ENCODE results near the gene UPF3B. TPM values are rescaled to one million over a fixed set of nuclear protein-coding genes. Genes with fewer than 3 reads are reported as not detected.

The UPF3B gene
- total and polyA plus RNA-seq, 9 of the 15 experiments (the other 6 are each of a cell fraction or from before 2014, with no cell fraction given): 17.6 to 57.0 (median 32.3) TPM

GRCh38 chrX:119871599-119872395, 19.0 kb upstream of the UPF3B start, which contains the start of the genes NDUFA1 and RNF113A (continued):
- TF ChIP-seq ZNF197 (CRISPR knock-in tag; IDR thresholded peaks at IDR 0.05; ENCODE audit: low read depth) (no peak), HOXB6 (CRISPR knock-in tag; IDR thresholded peaks at IDR 0.05; ENCODE audit: borderline replicate concordance) (no peak), NCOA6 (IDR thresholded peaks at IDR 0.05) (no peak), NR0B1 (IDR thresholded peaks at IDR 0.05; ENCODE audit: partially characterized antibody) (no peak), ELF4 (CRISPR knock-in tag; IDR thresholded peaks at IDR 0.05) (no peak), PHB (CRISPR knock-in tag; IDR thresholded peaks at IDR 0.05) (no peak), BMI1 (IDR thresholded peaks at IDR 0.05; ENCODE audit: low read length) (no peak), MTF1 (CRISPR knock-in tag; IDR thresholded peaks at IDR 0.05; ENCODE audit: borderline replicate concordance) (no peak), HEY1 (CRISPR knock-in tag; IDR thresholded peaks at IDR 0.05; ENCODE audit: borderline replicate concordance) (no peak), MEIS2 (IDR thresholded peaks at IDR 0.05; ENCODE audit: partially characterized antibody) (peak; percentile 18), DACH1 (IDR thresholded peaks at IDR 0.05; ENCODE audit: partially characterized antibody) (no peak), ZNF639 (CRISPR knock-in tag; conservative IDR thresholded peaks at IDR 0.05 in 1 of 2, IDR thresholded peaks at IDR 0.05 in 1 of 2) (peak; percentile 46 to 64; a peak in 2 of 4 replicates), BACH1 (tag; IDR thresholded peaks at IDR 0.05) (no peak), NUFIP1 (IDR thresholded peaks at IDR 0.05; ENCODE audit: partially characterized antibody) (no peak), EP300 (IDR thresholded peaks at IDR 0.05; ENCODE audit: low read length) (0 out of 2 replicates have a peak, but pooled peaks have one; percentile 7), ARID3B (CRISPR knock-in tag; IDR thresholded peaks at IDR 0.05; ENCODE audit: borderline replicate concordance) (no peak), ZNF589 (CRISPR knock-in tag; IDR thresholded peaks at IDR 0.05; ENCODE audit: low read depth) (no peak), EHMT2 (IDR thresholded peaks at IDR 0.05) (no peak), ZFP36 (IDR thresholded peaks at IDR 0.05; ENCODE audit: low read depth, low read length, partially characterized antibody) (no peak), ZNF75A (CRISPR knock-in tag; IDR thresholded peaks at IDR 0.05) (no peak), ZNF282 (CRISPR knock-in tag; IDR thresholded peaks at IDR 0.05) (no peak)
